GM19467 (cell line): Measurements from ENCODE around the gene MTMR6.

Source experiments
- ATAC-seq: cut with Tn5 transposase; IDR thresholded peaks from one replicate; pipeline ENCODE4 v1.9.1; 2021; ENCODE audit warnings: mild to moderate bottlenecking, moderate library complexity; ENCODE audit not compliant: unreplicated experiment

The MTMR6 gene

GRCh38 chr13:25218019-25218418 is 69.3 kb downstream of the MTMR6 start:
- no peak for ATAC-seq

DNA sequence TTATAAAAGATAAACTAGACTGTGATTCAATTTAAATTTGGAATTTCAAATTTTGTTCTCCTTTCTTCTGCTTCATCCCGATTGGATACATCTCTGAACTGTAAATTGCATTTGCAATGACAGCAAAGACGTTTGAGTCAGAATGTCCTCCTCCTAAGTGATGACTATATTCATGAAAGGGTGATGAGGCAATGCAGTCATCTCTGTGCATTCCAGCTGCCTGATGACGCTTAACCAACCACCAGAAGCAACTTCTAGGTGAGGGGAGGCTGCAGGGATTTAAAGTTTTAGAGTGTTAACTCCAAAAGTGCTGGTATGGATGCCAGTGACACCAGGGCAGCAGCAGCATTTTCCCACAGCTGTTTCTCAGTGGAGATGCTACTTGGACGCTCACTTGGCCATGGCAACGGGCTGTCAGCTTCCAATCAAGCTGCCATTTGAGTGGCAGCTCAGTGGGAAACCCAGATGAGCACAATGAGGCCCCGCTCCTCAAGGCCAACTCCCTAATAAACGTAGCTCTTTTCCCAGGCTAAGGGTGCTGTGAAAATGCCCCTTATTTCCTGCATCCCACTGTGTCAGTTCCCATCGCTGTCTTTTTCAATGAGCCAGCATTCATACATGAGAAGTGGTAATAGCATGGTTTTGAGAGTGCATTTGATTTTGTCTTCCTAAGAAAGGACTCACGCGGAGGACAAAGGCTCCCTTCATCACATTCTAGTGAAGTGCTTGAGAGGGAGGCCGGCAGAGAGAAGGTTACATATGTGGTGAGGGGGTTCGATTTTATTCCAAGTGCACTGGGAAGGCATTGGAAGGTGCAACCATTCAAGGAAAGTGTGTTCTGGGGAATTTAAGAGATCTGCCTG is 70.0 kb downstream of the MTMR6 start:
- no peak for ATAC-seq

- no peak for ATAC-seq
Measured at GRCh38 chr13:25215253-25215575, 72.1 kb downstream of the MTMR6 start.

GRCh38 chr13:25214491-25215252 is 72.6 kb downstream of the MTMR6 start:
- ATAC-seq, result no peak

DNA sequence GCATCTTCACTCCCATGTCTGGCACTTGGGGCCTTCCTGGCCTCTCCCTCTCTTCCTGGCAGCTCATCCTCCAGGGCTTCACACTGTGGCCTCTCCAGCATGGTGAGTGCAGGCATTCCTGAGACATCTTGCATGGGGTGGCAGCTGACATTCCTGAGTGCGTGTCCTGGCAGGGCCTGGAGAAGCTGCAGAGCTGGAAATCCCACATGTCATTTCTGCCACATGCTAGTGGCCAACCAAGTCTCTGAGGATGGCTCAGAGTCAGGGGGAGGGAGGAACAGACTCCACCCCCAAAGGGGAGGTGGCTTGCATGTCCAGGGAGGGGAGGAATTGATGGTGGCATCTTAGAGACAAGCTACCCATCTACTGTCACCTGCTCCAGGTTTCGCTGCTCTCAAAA is 73.6 kb downstream of the MTMR6 start:
- no peak for ATAC-seq

- ATAC-seq, result no peak
Measured at GRCh38 chr13:25210842-25211569, 76.3 kb downstream of the MTMR6 start.

DNA sequence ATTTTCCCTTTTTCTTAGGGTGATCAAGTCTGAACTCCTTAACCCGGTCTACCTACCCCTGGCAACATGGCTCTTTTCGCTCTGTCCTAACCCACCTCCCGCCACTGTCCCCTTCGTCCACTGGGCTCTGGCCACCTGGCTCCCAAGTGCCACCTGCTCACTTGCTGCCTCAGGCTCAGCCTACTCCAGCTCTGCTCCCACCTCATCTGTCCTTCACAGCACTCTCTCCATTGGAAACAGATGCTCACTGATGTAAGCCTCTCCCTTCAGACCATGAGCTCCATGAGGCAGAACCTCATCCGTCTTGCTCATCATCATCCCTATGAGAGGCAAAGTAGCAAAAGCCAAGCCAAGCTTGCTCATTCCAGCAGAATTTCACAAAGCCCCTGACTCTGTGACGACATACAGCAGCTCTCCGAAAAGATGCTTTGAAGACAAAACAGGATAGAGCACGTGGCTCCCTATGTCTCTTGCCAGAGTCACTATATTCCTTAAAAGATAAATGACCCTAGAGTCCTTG is 79.9 kb downstream of the MTMR6 start:
- ATAC-seq, result no peak

DNA sequence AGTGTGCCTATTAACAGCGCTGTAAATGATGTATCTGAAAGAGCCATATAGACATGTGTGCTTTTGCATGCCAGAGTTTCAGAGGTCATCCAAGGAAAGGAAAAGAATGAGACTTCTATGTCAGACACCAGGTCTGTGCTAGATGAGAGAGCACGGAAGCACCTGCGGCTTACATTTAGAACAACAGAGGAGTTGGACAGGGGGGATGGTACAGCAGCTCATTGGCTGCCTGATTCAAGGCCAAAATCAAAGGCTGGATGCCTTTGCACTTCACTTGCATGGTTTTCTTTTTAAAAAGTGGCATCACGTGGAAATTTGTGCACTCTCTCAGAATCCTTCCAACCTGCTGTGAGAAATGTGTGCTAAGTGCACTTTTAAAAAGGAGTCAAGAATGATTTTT is 82.4 kb downstream of the MTMR6 start:
- ATAC-seq, result no peak

- no peak for ATAC-seq
Measured at GRCh38 chr13:25203127-25203740, 84.1 kb downstream of the MTMR6 start.

DNA sequence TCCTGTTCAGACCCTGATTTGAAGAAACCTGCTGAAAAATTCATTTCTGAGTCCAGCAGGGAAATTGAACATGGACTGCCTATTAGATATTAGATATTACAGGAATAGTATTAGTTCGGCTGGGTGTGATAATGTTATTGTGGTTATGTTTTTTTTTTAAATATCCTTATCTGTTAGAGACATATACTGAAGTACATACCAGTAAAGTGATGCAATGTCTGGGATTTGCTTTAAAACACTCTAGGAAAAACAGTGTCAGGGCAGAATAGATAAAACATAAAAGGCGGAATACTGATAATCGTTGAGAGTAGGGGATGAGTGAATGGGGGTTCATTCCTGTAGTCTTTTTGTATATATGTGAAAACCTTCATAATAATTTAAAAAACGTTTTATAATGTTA is 86.5 kb downstream of the MTMR6 start:
- ATAC-seq, result no peak

DNA sequence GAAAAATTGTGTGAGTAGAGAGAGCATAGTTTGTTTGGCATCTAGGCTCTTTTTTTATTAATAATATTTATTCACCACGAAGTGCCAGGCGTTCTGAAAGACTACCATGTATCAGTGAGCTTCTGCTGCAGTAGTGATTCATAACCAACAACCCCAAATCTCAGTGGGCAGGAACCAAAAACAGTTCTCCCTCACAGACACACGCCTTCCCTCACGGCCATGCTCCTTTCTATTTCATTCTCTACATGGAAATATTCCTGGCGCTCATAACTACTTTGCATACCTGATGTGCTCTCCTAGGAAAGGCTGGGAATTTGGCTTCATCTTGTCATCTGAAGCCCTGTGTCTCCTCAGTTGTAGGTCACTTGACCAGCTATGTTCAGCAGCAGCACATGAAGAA is 88.6 kb downstream of the MTMR6 start:
- ATAC-seq, result no peak

- no peak for ATAC-seq
Measured at GRCh38 chr13:25196971-25197370, 90.3 kb downstream of the MTMR6 start.
